AG10803 (cell line): ENCODE data around the gene DRICH1.
"Not testable (repeated sequence)": the region's sequence is repeated elsewhere in the genome, so short reads cannot be mapped to it uniquely, and the experiment has no call there.

Experiments
- DNase-seq: peaks from one replicate; pipeline ENCODE4 v3.0.0; 2010; ENCODE audit warnings: low read depth
- H3K4me3 ChIP-seq: 2 replicates; pipeline ENCODE4 v1.5.1; 2011; ENCODE audit warnings: mild to moderate bottlenecking, low read length, control low read depth
- CTCF ChIP-seq: conservative IDR thresholded peaks from 2 replicates; pipeline ENCODE4 v1.5.1; 2011; ENCODE audit warnings: mild to moderate bottlenecking, low read length, control low read depth, inconsistent platforms

Gene DRICH1

GRCh38 chr22:23673826-23674690, 41.9 kb upstream of the DRICH1 start:
- no peak for TF ChIP-seq CTCF
- no peak overlapping the region for H3K4me3 ChIP-seq
- DNase-seq, result no peak

GRCh38 chr22:23673050-23673620, 41.0 kb upstream of the DRICH1 start:
- TF ChIP-seq CTCF, result no peak
- no peak for DNase-seq
- H3K4me3 ChIP-seq, result no peak overlapping the region

GRCh38 chr22:23672307-23673049, 40.4 kb upstream of the DRICH1 start:
- DNase-seq, result not testable (repeated sequence)

GRCh38 chr22:23671387-23671786, 39.3 kb upstream of the DRICH1 start:
- not testable (repeated sequence) for DNase-seq, H3K4me3 ChIP-seq

More at GRCh38 chr22:23672307-23673049, 40.4 kb upstream of the DRICH1 start:
- not testable (repeated sequence) for H3K4me3 ChIP-seq

- DNase-seq, result no peak
- H3K4me3 ChIP-seq, result no peak overlapping the region
- no peak for TF ChIP-seq CTCF
Measured at GRCh38 chr22:23670378-23671295, 38.5 kb upstream of the DRICH1 start.

GRCh38 chr22:23660381-23660780, 28.3 kb upstream of the DRICH1 start:
- DNase-seq, H3K4me3 ChIP-seq: not testable (repeated sequence)

GRCh38 chr22:23657727-23658126, 25.6 kb upstream of the DRICH1 start:
- TF ChIP-seq CTCF, result no peak
- DNase-seq, result no peak
- no peak overlapping the region for H3K4me3 ChIP-seq

GRCh38 chr22:23655891-23656475, 23.9 kb upstream of the DRICH1 start:
- no peak for TF ChIP-seq CTCF
- no peak overlapping the region for H3K4me3 ChIP-seq
- DNase-seq, result no peak
